GM12872 (cell line): ENCODE results near the gene GLCE.

Experiments
- CTCF ChIP-seq: IDR thresholded peaks from 3 replicates; pipeline ENCODE4 v1.5.1; 2011; ENCODE audit warnings: low read depth, mild to moderate bottlenecking, low read length, moderate library complexity; ENCODE audit not compliant: insufficient read depth

The GLCE gene

GRCh38 chr15:69290346-69291164 lies 130.1 kb downstream of the GLCE start:
- no peak for TF ChIP-seq CTCF

DNA sequence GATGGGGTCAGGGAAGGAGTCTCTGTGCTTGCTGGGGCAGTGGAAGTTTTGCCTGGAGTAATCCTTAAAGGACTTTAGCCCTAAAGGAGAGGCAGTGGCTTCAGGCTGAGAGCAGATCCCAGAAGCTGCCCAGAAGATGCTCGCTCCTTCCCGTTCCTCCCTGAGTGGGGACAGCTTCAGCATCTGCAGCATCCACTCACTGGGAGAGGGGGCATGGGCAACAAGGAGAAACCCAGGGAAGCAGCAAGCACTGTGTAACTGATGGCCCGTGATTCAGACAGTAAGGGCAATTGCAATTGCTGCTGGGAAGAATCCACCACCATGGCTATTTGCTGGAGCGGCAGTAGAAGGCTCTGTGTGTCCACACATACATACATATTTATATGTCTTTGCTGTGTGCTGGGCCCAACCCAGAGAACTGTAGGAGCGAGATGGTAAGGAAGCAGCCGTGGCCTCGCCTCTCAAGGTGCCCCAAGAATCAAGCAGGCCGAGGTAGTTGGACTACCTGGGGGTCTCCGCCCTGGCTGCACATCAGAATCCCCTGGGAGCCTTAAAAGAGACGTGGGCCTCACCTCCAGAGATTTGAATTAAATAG lies 132.5 kb downstream of the GLCE start:
- TF ChIP-seq CTCF: no peak

DNA sequence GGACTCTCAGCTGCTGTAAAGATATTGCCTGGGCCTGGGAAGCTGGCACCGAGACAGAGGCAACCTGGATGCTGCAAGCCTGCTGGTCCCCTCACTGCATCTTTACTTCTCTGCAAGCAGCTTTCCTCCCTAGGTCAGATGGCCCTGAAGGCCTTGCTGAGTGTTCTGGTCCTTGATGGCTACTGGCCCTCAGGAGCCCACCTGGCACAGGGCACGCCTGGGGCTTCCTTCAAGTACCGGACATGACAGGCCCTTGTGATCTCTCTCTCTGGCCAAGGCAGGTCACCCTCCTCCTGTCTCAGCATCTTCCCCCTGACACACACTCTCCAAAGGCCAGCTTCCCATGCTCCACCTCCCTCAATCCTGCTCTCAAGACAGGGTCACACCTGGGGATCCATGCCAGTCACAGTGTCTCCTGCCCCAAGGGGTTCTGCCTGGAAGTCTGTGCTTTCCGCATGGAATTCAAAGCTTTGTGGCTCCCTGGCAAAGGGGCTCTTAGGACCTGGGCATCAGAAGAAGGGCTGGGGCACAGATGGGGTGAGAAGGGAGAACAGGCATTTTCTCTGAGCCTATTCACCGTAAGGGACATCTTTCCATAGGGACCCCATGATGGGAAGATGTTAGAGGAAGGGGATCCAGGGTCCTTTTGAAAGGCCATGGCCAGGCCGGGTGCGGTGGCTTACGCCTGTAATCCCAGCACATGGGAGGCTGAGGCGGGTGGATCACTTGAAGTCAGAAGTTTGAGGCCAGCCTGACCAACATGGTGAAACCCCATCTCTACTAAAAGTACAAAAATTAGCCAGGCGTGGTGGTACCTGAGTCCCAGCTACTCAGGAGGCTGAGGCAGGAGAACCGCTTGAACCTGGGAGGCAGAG lies 133.5 kb downstream of the GLCE start:
- TF ChIP-seq CTCF: no peak

DNA sequence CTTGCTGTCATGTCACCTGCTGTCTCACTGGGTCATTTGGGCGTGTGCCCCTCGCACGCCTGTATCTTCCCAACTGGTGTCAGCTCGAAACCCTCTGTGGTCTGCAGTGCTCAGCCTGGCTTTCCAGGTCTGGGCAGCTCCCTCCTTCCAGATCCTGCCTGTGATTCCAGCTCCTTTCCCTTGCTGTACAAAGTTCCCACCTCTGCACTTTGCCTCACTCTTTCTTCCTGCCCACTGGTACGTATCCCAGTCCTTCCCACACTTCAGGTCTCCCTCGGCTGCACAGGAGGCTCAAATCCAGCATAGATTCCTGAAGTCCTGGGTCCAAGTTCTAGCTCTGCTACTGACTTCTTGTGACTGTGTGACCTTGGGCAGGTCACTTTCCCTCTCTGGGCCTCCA lies 136.2 kb downstream of the GLCE start:
- no peak for TF ChIP-seq CTCF

- no peak for TF ChIP-seq CTCF
These were observed 137.4 kb downstream of the GLCE start for GRCh38 chr15:69297642-69298353.

GRCh38 chr15:69298354-69298696 lies 137.9 kb downstream of the GLCE start:
- TF ChIP-seq CTCF: no peak
